Hepatocyte (in vitro differentiated cells): Measurements from ENCODE around the gene GFPT2.

Source experiments
- EZH2phosphoT487 ChIP-seq: fragments of 200-600 bp; sonication (generic); IDR thresholded peaks from one replicate; pipeline ENCODE4 v1.6.1; 2018; ENCODE audit warnings: antibody characterized with exemption, mild to moderate bottlenecking, low read depth, moderate library complexity; ENCODE audit not compliant: unreplicated experiment, severe bottlenecking
- TF ChIP-seq, protein P1 (sequence below): fragments of 200-600 bp; sonication (generic); IDR thresholded peaks from 2 replicates; pipeline ENCODE4 v1.5.1; 2016; ENCODE audit warnings: antibody characterized with exemption, mild to moderate bottlenecking; ENCODE audit not compliant: poor library complexity

DNA sequence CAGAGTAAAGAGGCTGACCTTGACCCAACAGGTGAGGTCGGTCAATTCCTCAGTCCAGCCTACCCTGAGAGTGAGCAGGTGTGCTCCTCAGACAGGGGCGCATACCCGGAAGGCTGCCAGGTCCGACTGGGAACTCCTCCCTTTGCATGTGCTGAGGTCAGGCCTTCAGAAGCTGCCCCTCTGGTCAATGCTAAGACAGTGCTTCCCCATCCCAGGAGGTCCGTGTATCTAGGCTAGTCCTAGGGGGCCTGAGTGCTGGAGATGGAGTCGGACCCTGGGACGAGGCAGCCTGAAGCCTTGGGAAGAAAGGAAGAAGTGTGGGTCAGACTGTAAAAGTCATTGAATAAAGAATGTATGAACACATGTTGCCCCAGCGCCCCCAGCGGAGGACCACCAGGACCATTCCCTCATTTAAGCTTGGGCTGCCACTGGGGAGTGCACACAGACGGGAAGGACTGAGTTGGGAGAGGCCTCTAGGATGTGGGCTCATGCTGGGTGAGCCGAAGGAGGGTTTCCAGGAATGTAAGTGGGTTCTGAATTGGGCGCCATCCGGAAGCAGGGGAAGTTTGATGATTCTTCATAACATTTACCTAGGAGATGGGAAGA is 41.0 kb upstream of the GFPT2 start:
- no peak for TF ChIP-seq EZH2phosphoT487
- TF ChIP-seq, protein P1, sequence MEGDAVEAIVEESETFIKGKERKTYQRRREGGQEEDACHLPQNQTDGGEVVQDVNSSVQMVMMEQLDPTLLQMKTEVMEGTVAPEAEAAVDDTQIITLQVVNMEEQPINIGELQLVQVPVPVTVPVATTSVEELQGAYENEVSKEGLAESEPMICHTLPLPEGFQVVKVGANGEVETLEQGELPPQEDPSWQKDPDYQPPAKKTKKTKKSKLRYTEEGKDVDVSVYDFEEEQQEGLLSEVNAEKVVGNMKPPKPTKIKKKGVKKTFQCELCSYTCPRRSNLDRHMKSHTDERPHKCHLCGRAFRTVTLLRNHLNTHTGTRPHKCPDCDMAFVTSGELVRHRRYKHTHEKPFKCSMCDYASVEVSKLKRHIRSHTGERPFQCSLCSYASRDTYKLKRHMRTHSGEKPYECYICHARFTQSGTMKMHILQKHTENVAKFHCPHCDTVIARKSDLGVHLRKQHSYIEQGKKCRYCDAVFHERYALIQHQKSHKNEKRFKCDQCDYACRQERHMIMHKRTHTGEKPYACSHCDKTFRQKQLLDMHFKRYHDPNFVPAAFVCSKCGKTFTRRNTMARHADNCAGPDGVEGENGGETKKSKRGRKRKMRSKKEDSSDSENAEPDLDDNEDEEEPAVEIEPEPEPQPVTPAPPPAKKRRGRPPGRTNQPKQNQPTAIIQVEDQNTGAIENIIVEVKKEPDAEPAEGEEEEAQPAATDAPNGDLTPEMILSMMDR = no peak
